SU-DHL-6 (cell line): ENCODE measurements around the gene TRIM28.

Source experiments
- H2AFZ ChIP-seq: fragments of 200-600 bp; sonication (generic); 2 replicates; pipeline ENCODE4 v1.6.1; 2014; ENCODE audit warnings: low read depth, mild to moderate bottlenecking, moderate library complexity, mixed read lengths, antibody characterized with exemption, low read length; ENCODE audit not compliant: severe bottlenecking
- H3F3A ChIP-seq: fragments of 200-600 bp; shearing (Covaris generic); 2 replicates; pipeline ENCODE4 v1.6.0; 2016; ENCODE audit warnings: antibody characterized with exemption, mild to moderate bottlenecking; ENCODE audit not compliant: insufficient read depth
- H3K27ac ChIP-seq: fragments of 200-600 bp; sonication (generic); 2 replicates; pipeline ENCODE4 v1.5.1; 2016; ENCODE audit warnings: low read depth, mild to moderate bottlenecking, low read length, moderate library complexity, mixed read lengths
- H3K27me3 ChIP-seq: fragments of 200-600 bp; sonication (generic), shearing (Covaris generic); 2 replicates; pipeline ENCODE4 v1.6.0; 2014; ENCODE audit warnings: mild to moderate bottlenecking, low read length
- H3K36me3 ChIP-seq: fragments of 200-600 bp; sonication (generic); 2 replicates; pipeline ENCODE4 v1.6.1; 2014; ENCODE audit warnings: mild to moderate bottlenecking, low read length, mixed read lengths
- H3K4me2 ChIP-seq: fragments of 300-600, 200-600 bp; shearing (Covaris generic), sonication (generic); 2 replicates; pipeline ENCODE4 v1.6.0; 2014; ENCODE audit warnings: low read length, low read depth, mild to moderate bottlenecking; ENCODE audit not compliant: poor library complexity, severe bottlenecking
- H3K4me3 ChIP-seq: fragments of 200-600 bp; sonication (generic); 2 replicates; pipeline ENCODE4 v1.5.1; 2014; ENCODE audit warnings: antibody characterized with exemption, low read length, mild to moderate bottlenecking, mixed read lengths; ENCODE audit not compliant: insufficient read depth, poor library complexity, severe bottlenecking
- H3K79me2 ChIP-seq: fragments of 200-600 bp; sonication (generic); 2 replicates; pipeline ENCODE4 v1.6.1; 2014; ENCODE audit warnings: mild to moderate bottlenecking, low read length, moderate library complexity; ENCODE audit not compliant: insufficient read depth
- H3K9ac ChIP-seq: fragments of 200-600 bp; sonication (generic); 2 replicates; pipeline ENCODE4 v1.7.0; 2014; ENCODE audit warnings: mild to moderate bottlenecking, low read length
- H3K9me2 ChIP-seq: fragments of 200-600 bp; sonication (generic); replicated peaks from 2 replicates; pipeline ENCODE4 v1.6.1; 2014; ENCODE audit warnings: low read length; ENCODE audit not compliant: insufficient read depth
- H3K9me3 ChIP-seq: fragments of 200-600 bp; sonication (generic); 2 replicates; pipeline ENCODE4 v1.6.1; 2014; ENCODE audit warnings: low read length, mixed read lengths; ENCODE audit not compliant: insufficient read depth
- H4K20me1 ChIP-seq: fragments of 200-600 bp; sonication (generic); 2 replicates; pipeline ENCODE4 v1.6.1; 2014; ENCODE audit warnings: low read depth, mild to moderate bottlenecking, antibody characterized with exemption, low read length, moderate library complexity, mixed read lengths
- EZH2phosphoT487 ChIP-seq: fragments of 200-600 bp; sonication (generic), shearing (Covaris generic); conservative IDR thresholded peaks from 2 replicates; pipeline ENCODE4 v1.6.1; 2018; ENCODE audit warnings: mild to moderate bottlenecking, antibody characterized with exemption, low read length, moderate library complexity, mixed read lengths
- TF ChIP-seq, protein P1 (sequence below): fragments of 200-600 bp; sonication (generic); IDR thresholded peaks from one replicate; pipeline ENCODE4 v1.5.1; 2017; ENCODE audit warnings: antibody characterized with exemption, mild to moderate bottlenecking, low read length, moderate library complexity; ENCODE audit not compliant: insufficient read depth, poor library complexity, severe bottlenecking

TRIM28 gene

DNA sequence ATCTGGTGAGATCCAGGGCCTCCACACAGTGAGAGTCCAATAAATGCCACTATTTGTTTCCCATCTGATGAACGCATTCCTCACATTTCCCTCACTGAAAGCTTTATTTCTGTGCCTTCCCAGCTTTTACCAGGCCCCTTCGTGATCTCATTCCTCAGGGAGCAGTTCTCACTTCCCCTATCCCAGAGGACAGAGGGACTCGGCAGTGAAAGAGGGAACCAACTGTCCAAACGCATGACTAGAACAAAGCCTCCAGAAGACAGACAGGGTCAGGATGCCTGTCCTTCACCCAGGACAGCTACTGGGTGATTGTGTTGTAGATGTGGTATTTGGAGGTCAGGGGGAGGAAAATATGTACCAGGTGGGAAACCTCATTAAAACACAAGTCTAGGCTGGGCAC is 22.2 kb upstream of the TRIM28 start:
- Histone ChIP-seq H3K27me3 (no peaks in the 10 kb centered on the region), H3K79me2 (peaks cover 7% of the 10 kb centered on the region; the same call in 1 of the 2 replicates), H4K20me1 (no peaks in the 10 kb centered on the region), H3K9me3 (no peaks in the 10 kb centered on the region), H3K9ac (no peak overlapping the region), H3K4me3 (no peak overlapping the region), H3K9me2 (no peaks in the 10 kb centered on the region), H3K4me2 (no peak overlapping the region), H3K27ac (no peak overlapping the region), H2AFZ (no peak overlapping the region), H3K36me3 (no peaks in the 10 kb centered on the region), H3F3A (peaks cover 16% of the 10 kb centered on the region)
- TF ChIP-seq, protein P1, sequence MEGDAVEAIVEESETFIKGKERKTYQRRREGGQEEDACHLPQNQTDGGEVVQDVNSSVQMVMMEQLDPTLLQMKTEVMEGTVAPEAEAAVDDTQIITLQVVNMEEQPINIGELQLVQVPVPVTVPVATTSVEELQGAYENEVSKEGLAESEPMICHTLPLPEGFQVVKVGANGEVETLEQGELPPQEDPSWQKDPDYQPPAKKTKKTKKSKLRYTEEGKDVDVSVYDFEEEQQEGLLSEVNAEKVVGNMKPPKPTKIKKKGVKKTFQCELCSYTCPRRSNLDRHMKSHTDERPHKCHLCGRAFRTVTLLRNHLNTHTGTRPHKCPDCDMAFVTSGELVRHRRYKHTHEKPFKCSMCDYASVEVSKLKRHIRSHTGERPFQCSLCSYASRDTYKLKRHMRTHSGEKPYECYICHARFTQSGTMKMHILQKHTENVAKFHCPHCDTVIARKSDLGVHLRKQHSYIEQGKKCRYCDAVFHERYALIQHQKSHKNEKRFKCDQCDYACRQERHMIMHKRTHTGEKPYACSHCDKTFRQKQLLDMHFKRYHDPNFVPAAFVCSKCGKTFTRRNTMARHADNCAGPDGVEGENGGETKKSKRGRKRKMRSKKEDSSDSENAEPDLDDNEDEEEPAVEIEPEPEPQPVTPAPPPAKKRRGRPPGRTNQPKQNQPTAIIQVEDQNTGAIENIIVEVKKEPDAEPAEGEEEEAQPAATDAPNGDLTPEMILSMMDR, result no peak
- no peak for TF ChIP-seq EZH2phosphoT487

GRCh38 chr19:58522709-58523108 is 21.2 kb upstream of the TRIM28 start:
- TF ChIP-seq EZH2phosphoT487, result no peak
- Histone ChIP-seq H2AFZ (no peak overlapping the region), H3K9ac (no peak overlapping the region), H3K27ac (no peak overlapping the region), H3K9me3 (no peaks in the 10 kb centered on the region), H3K27me3 (no peaks in the 10 kb centered on the region), H3K9me2 (no peaks in the 10 kb centered on the region), H3K4me2 (no peak overlapping the region), H3K79me2 (peaks cover 7% of the 10 kb centered on the region; the same call in 1 of the 2 replicates), H3K4me3 (no peak overlapping the region), H4K20me1 (no peaks in the 10 kb centered on the region), H3F3A (peaks cover 16% of the 10 kb centered on the region), H3K36me3 (no peaks in the 10 kb centered on the region)

DNA sequence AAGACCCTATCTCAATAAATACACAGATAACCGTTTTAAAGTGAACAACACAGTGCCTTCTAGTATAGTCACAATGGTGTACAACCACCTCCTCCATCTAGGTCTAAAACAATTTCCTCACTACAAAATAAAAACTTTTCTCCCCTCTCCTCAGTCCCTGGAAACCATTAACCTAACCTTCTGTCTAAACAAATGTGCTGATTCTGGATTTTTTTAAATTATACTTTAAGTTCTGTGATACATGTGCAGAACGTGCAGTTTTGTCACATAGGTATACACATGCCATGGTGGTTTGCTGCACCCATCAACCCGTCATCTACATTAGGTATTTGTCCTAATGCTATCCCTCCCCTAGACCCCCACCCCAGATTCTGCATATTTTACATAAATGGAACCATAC is 14.5 kb upstream of the TRIM28 start:
- Histone ChIP-seq H3K79me2 (no peaks in the 10 kb centered on the region), H3K4me2 (no peak overlapping the region), H3F3A (no peaks in the 10 kb centered on the region), H3K27ac (no peak overlapping the region), H4K20me1 (no peaks in the 10 kb centered on the region), H3K36me3 (no peaks in the 10 kb centered on the region), H3K9ac (no peak overlapping the region), H3K9me3 (no peaks in the 10 kb centered on the region), H3K9me2 (no peaks in the 10 kb centered on the region), H3K27me3 (no peaks in the 10 kb centered on the region), H3K4me3 (no peak overlapping the region), H2AFZ (no peak overlapping the region)
- no peak for TF ChIP-seq EZH2phosphoT487
- TF ChIP-seq, protein P1, result no peak

DNA sequence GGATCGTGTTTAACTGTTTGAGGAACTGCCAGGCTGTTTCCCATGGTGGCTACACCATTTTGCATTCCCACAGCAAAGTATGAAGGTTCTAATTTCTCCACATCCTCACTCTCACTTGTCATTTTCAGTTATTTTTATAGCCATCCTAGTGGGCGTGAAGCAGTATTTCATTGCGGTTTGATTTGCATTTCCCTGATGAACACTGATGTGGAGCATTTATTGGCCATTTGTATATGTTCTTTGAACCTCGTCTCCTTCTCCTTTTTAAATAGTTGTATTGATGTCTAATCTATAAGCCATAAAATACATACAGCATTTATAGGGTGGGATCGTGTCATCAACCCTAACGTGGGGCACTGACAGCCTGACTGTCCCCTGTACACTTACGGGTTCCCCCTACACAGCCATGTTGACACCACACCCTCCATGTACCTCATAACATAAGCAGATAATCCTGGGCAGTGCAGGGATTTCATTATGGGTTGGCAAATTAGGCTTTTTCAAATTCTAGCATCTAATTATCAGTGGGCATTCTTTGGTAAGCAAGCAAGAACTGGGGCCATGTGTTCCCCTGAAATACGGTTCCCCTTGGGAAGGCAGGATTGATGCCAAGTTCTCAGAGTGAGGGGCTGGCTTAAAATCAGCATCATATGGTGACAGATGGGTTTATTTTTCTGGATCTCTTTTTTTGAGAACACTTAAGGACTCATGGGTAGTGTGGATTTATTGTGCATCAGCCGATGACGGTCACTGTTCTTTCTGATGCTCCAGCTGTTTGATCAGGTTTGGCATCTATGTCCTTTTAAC is 12.6 kb upstream of the TRIM28 start:
- no peak overlapping the region for H2AFZ ChIP-seq
- H3K79me2 ChIP-seq, result no peaks in the 10 kb centered on the region
- H3F3A ChIP-seq, result no peaks in the 10 kb centered on the region
- H3K4me3 ChIP-seq, result no peak overlapping the region
- TF ChIP-seq, protein P1, result no peak
- no peak for TF ChIP-seq EZH2phosphoT487
- H3K27ac ChIP-seq, result no peak overlapping the region
- no peaks in the 10 kb centered on the region for H3K27me3 ChIP-seq
- no peaks in the 10 kb centered on the region for H3K36me3 ChIP-seq
- H3K9ac ChIP-seq, result no peak overlapping the region
- no peak overlapping the region for H3K4me2 ChIP-seq
- H3K9me2 ChIP-seq, result no peaks in the 10 kb centered on the region
- H4K20me1 ChIP-seq, result no peaks in the 10 kb centered on the region
- no peaks in the 10 kb centered on the region for H3K9me3 ChIP-seq
